Fibroblast of lung (primary cell): ENCODE data around the gene DAB1. TPM values are rescaled to one million over a fixed set of nuclear protein-coding genes. Genes with fewer than 3 reads are reported as not detected.

ENCODE experiments used
- DNase-seq, 2 donors: peaks; one replicate each; pipeline versions ENCODE4 v3.0.0 to v3.0.0-alpha.2; 2010; ENCODE audit warnings: low read depth in 2 of 2
- H2AFZ ChIP-seq: 2 replicates; pipeline ENCODE4 v1.5.1; 2012; ENCODE audit warnings: low read length, control low read depth, inconsistent platforms
- H3K27ac ChIP-seq: 2 replicates; pipeline ENCODE4 v1.5.1; 2011; ENCODE audit warnings: low read length, control low read depth; ENCODE audit not compliant: insufficient read depth
- H3K27me3 ChIP-seq: 2 replicates; pipeline ENCODE4 v1.5.1; 2011; ENCODE audit warnings: mild to moderate bottlenecking, low read length; ENCODE audit not compliant: control insufficient read depth, insufficient read depth
- H3K36me3 ChIP-seq: 2 replicates; pipeline ENCODE4 v1.5.1; 2011; ENCODE audit warnings: low read length; ENCODE audit not compliant: control insufficient read depth, insufficient read depth
- H3K4me1 ChIP-seq: 2 replicates; pipeline ENCODE4 v1.5.1; 2011; ENCODE audit warnings: low read length; ENCODE audit not compliant: control insufficient read depth, insufficient read depth; ENCODE audit errors: extremely low read depth
- H3K4me2 ChIP-seq: 2 replicates; pipeline ENCODE4 v1.5.1; 2011; ENCODE audit warnings: low read length, control low read depth; ENCODE audit not compliant: insufficient read depth; ENCODE audit errors: extremely low read depth
- H3K4me3 ChIP-seq, 4 experiments: fragments of 200-600 bp in 1 of 4; sonication (generic) in 1 of 4; replicated peaks in 1 of 4; 2 replicates each; pipeline ENCODE4 v1.5.1; 2011 to 2016; ENCODE audit warnings: low read length in 4 of 4, low read depth in 3 of 4, mild to moderate bottlenecking in 3 of 4, control low read depth in 2 of 4, inconsistent platforms in 1 of 4, mixed read lengths in 1 of 4; ENCODE audit not compliant: insufficient read depth in 1 of 4; ENCODE audit errors: control extremely low read depth in 1 of 4
- H3K79me2 ChIP-seq: 2 replicates; pipeline ENCODE4 v1.5.1; 2012; ENCODE audit warnings: mild to moderate bottlenecking, low read length, inconsistent platforms; ENCODE audit not compliant: control insufficient read depth, insufficient read depth
- H3K9ac ChIP-seq: 2 replicates; pipeline ENCODE4 v1.5.1; 2011; ENCODE audit warnings: mild to moderate bottlenecking, low read length, control low read depth; ENCODE audit not compliant: insufficient read depth
- H3K9me3 ChIP-seq: 2 replicates; pipeline ENCODE4 v1.5.1; 2012; ENCODE audit warnings: low read depth, low read length; ENCODE audit not compliant: control insufficient read depth, insufficient read depth
- H4K20me1 ChIP-seq: 2 replicates; pipeline ENCODE4 v1.5.1; 2011; ENCODE audit warnings: low read length; ENCODE audit not compliant: control insufficient read depth, insufficient read depth; ENCODE audit errors: extremely low read depth
- CTCF ChIP-seq, 2 donors: IDR thresholded peaks in 1 of 2; conservative IDR thresholded peaks in 1 of 2; 1 replicate in 1 of 2; 2 replicates in 1 of 2; pipeline ENCODE4 v1.5.1; 2011 to 2012; ENCODE audit warnings: low read length in 2 of 2, control low read depth in 1 of 2, inconsistent platforms in 1 of 2, low read depth in 1 of 2, mild to moderate bottlenecking in 1 of 2
- EZH2 ChIP-seq: IDR thresholded peaks from 2 replicates; pipeline ENCODE4 v1.5.1; 2012; ENCODE audit warnings: low read length, control low read depth, mild to moderate bottlenecking; ENCODE audit errors: missing control alignments
- polyA plus RNA-seq, 2 donors: library from polyadenylated mRNA; depleted of rRNA in 1 of 2; stranded (reverse) in 1 of 2; unstranded in 1 of 2; fragments of >200 nt; gene quantifications; 2 replicates each; pipeline ENCODE4 v1.2.1, GENCODE V29; 2011 to 2012; ENCODE audit warnings: missing spikeins in 1 of 2
- total RNA-seq: library from RNA; depleted of rRNA; stranded (reverse); fragments of >200 nt; gene quantifications from 2 replicates; pipeline ENCODE4 v1.2.1, GENCODE V29; 2014

The DAB1 gene
- total and polyA plus RNA-seq, 2 donors (not counting 1 experiment from before 2014, with no cell fraction given), result 0.17 to 2.0 TPM

GRCh38 chr1:57157818-57158603 is 265.8 kb downstream of the DAB1 start:
- Histone ChIP-seq H3K36me3 (no peaks in the 10 kb centered on the region), H3K27ac (no peak overlapping the region), H3K79me2 (no peaks in the 10 kb centered on the region), H4K20me1 (no peaks in the 10 kb centered on the region), H3K4me3 (no peak overlapping the region), H3K9me3 (no peaks in the 10 kb centered on the region), H3K4me1 (no peaks in the 10 kb centered on the region), H3K27me3 (no peaks in the 10 kb centered on the region), H3K4me2 (no peak overlapping the region), H3K9ac (no peak overlapping the region), H2AFZ (no peak overlapping the region)
- DNase-seq, result no peak
- TF ChIP-seq CTCF (conservative IDR thresholded peaks at IDR 0.05 in 1 of 2, IDR thresholded peaks at IDR 0.05 in 1 of 2; ENCODE audit: low read depth in 1 of 2, low read length in 2 of 2) (no peak), EZH2 (no peak)

DNA sequence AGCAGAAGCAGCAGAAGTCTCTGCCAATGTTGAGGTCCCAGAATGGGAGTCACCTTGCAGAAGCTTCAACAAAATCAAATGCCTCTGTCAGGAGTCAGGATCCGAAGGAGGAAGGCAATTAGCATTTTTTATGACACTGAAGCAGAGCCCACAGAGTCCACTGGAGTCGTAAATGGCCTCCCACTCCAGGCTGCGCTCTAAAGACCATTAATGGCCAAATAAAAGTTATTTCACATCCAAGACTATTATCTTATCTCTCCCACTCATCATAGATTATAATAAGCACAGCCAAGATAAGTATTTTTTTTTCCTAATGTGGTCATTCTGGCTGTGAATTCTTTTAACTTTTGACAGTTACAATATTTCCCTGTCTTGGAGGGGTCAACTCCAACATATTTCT is 267.0 kb downstream of the DAB1 start:
- Histone ChIP-seq H4K20me1 (no peaks in the 10 kb centered on the region), H3K27ac (no peak overlapping the region), H3K4me1 (no peaks in the 10 kb centered on the region), H3K4me2 (no peak overlapping the region), H3K27me3 (no peaks in the 10 kb centered on the region), H2AFZ (no peak overlapping the region), H3K36me3 (no peaks in the 10 kb centered on the region), H3K79me2 (no peaks in the 10 kb centered on the region), H3K9ac (no peak overlapping the region), H3K9me3 (no peaks in the 10 kb centered on the region), H3K4me3 (no peak overlapping the region)
- DNase-seq, result peak in 1 of 2 donors; percentile 20
- TF ChIP-seq EZH2 (no peak), CTCF (conservative IDR thresholded peaks at IDR 0.05 in 1 of 2, IDR thresholded peaks at IDR 0.05 in 1 of 2; ENCODE audit: low read depth in 1 of 2, low read length in 2 of 2) (no peak)

DNA sequence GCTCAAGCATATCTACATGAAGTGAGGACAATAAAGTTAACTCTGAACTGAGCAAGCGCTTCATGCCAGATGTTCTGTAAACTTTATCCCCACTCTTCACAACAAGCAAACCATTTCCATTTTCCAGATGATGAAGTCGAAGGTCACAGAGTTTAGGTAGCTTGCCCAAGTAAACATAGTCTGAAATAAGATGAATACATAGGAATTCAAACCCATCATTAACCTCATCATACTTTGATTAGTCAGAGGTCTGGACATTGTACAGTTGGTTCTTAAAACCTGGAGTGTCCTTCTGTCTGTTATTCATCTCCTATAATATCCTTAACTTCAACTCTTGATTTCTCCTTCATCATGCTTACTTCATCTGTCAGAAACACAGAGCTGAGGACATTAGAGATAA is 277.8 kb downstream of the DAB1 start:
- no peaks in the 10 kb centered on the region for H3K27me3 ChIP-seq
- no peaks in the 10 kb centered on the region for H3K79me2 ChIP-seq
- no peak overlapping the region for H3K4me3 ChIP-seq
- H3K4me1 ChIP-seq, result no peaks in the 10 kb centered on the region
- H3K9ac ChIP-seq, result no peak overlapping the region
- no peak overlapping the region for H2AFZ ChIP-seq
- peak in 1 of 2 donors; percentile 30 for DNase-seq
- TF ChIP-seq EZH2, result no peak
- TF ChIP-seq CTCF (conservative IDR thresholded peaks at IDR 0.05 in 1 of 2, IDR thresholded peaks at IDR 0.05 in 1 of 2; ENCODE audit: low read depth in 1 of 2, low read length in 2 of 2), result no peak
- no peak overlapping the region for H3K27ac ChIP-seq
- no peaks in the 10 kb centered on the region for H3K9me3 ChIP-seq
- H3K36me3 ChIP-seq, result no peaks in the 10 kb centered on the region
- H4K20me1 ChIP-seq, result no peaks in the 10 kb centered on the region
- H3K4me2 ChIP-seq, result no peak overlapping the region
